ENCODE data around the gene CCZ1B. TPM values are rescaled to one million over a fixed set of nuclear protein-coding genes. Genes with fewer than 3 reads are reported as not detected.
"Not testable (repeated sequence)": the region's sequence is repeated elsewhere in the genome, so short reads cannot be mapped to it uniquely, and the experiment has no call there.

The CCZ1B gene
- total RNA-seq, 1 experiment from 2014 or later: 77.0 TPM

DNA sequence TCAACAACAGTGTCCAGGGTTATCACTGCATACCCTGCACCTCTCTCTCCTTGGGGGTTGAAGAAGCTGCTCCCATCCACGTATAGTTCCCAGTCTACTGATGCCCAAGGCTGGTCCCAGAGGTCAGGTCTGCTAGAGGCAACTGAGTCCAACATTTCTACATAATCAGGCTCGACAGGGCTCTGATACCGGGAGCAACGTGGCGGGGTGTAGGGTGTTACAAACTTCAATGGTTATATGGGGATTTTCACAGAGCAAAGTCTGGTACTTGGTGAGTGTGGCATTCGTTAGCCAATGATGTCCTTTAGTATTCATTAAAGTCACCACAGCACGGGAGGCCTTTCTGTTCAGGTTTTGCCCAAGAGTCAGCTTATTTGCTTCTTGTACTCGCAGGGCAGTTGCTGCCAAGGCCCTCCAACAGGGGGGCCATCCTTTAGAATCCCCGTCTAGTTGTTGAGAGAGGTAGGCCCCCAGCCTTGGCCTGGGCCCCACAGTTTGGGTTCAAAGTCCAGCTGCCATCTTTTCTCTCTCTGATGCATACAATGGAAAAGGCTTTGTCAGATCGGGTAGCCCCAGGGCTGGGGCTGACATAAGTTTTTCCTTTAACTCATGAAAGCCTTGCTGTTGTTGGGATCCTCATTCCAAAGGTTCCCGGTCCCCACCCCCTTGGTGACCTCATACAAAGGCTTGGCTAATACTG, 46.3 kb upstream of the CCZ1B start:
- H3T11ph ChIP-seq (ENCODE audit: low read length); H3K23me2 ChIP-seq (ENCODE audit: insufficient read length, low read depth, low read length, poor library complexity, severe bottlenecking); H4K20me1 ChIP-seq (ENCODE audit: control insufficient read depth, insufficient read depth, insufficient read length); H3K79me2 ChIP-seq (ENCODE audit: insufficient read depth, low read length); H3K9ac ChIP-seq (ENCODE audit: extremely low read depth, insufficient read length, low read length); H3K4me3 Mint-ChIP-seq; H3K27me3 ChIP-seq (ENCODE audit: insufficient read depth, low read length); H3K27me3 Mint-ChIP-seq (ENCODE audit: low read depth); H4K91ac ChIP-seq (ENCODE audit: insufficient read length, low read depth, low read length); H3K4me1 ChIP-seq (ENCODE audit: insufficient read depth, low read length); H3K9me3 Mint-ChIP-seq; H3K36me3 Mint-ChIP-seq (ENCODE audit: insufficient read depth in 1 of 3, low read depth in 3 of 3); H3K9me3 ChIP-seq (ENCODE audit: control insufficient read depth, low read depth, low read length); H2AFZ ChIP-seq (ENCODE audit: low read length); H4K5ac ChIP-seq (ENCODE audit: insufficient read length, low read depth, low read length); H2AK5ac ChIP-seq (ENCODE audit: insufficient read length, low read length); H3K27ac ChIP-seq (ENCODE audit: insufficient read length, low read depth, low read length); H4K8ac ChIP-seq (replicated peaks; ENCODE audit: insufficient read length, low read depth, low read length); H3K23ac ChIP-seq (ENCODE audit: insufficient read length, low read depth, low read length); H2BK15ac ChIP-seq (ENCODE audit: low read depth, low read length); H3K14ac ChIP-seq (ENCODE audit: insufficient read depth, low read length); H3K56ac ChIP-seq (ENCODE audit: insufficient read length, low read depth, low read length); H2BK120ac ChIP-seq (ENCODE audit: low read depth, low read length, poor library complexity, severe bottlenecking); H3K18ac ChIP-seq (ENCODE audit: insufficient read length, low read depth, low read length); H3K4me2 ChIP-seq (ENCODE audit: insufficient read depth, insufficient read length, low read length); H3K27ac Mint-ChIP-seq; H2BK12ac ChIP-seq (ENCODE audit: insufficient read length, low read depth, low read length); H3K4ac ChIP-seq (ENCODE audit: low read depth, low read length); H3K79me1 ChIP-seq (ENCODE audit: insufficient read depth, low read depth, low read length, poor library complexity, severe bottlenecking); DNase-seq; H2BK20ac ChIP-seq (ENCODE audit: low read depth, low read length, poor library complexity, severe bottlenecking); H2BK5ac ChIP-seq (ENCODE audit: insufficient read length, low read length): not testable (repeated sequence)
- WGBS (ENCODE audit: extremely low coverage, insufficient read length, low lambda C conversion rate): no CpG with 5 or more reads among the region's 11 CpGs
- H3K4me1 Mint-ChIP-seq: peaks cover 7 to 11% of the 10 kb centered on the region in 2 experiments; a peak in 2 of 4 replicates

DNA sequence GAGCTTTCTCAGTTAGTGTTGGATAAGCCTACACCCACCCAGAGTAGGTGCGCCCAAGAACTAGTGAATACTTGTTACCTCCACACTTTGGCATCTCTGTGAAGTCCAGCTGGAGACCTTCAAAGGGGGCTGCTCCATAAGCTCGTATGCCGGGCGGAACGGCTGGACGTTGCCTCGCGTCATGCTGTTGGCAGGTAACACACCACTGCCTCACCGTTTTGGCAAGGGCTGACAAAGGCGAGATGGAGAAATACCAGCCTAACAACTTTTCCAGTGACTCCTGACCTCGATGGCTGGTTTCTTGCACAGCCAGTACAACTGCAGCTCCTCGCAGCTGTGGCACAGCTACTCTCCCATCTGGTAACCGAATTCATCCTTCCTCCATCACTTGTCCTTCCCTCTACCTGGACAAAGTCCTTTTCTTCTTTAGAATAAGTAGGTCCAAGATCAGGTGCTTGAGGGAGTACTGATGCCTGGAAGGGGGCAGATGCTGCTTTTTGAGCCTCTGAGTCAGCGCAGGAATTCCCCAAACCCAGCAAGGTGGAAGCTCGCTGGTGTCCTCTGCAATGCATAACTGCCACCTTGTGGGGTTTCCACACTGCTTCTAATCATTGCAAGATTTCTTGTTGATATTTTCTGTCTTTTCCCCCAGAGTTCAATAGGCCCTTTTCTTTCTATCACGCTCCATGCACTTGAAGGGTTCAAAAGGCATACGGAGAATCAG, 45.5 kb upstream of the CCZ1B start:
- not testable (repeated sequence) for H3T11ph ChIP-seq (ENCODE audit: low read length); H2BK20ac ChIP-seq (ENCODE audit: low read depth, low read length, poor library complexity, severe bottlenecking); H3K9me3 ChIP-seq (ENCODE audit: control insufficient read depth, low read depth, low read length); H3K9me3 Mint-ChIP-seq; H2BK15ac ChIP-seq (ENCODE audit: low read depth, low read length); H2BK120ac ChIP-seq (ENCODE audit: low read depth, low read length, poor library complexity, severe bottlenecking); H3K79me2 ChIP-seq (ENCODE audit: insufficient read depth, low read length); H3K27me3 ChIP-seq (ENCODE audit: insufficient read depth, low read length); H3K4me1 ChIP-seq (ENCODE audit: insufficient read depth, low read length); H4K8ac ChIP-seq (replicated peaks; ENCODE audit: insufficient read length, low read depth, low read length); H2BK5ac ChIP-seq (ENCODE audit: insufficient read length, low read length); H2BK12ac ChIP-seq (ENCODE audit: insufficient read length, low read depth, low read length); H3K18ac ChIP-seq (ENCODE audit: insufficient read length, low read depth, low read length); H3K9ac ChIP-seq (ENCODE audit: extremely low read depth, insufficient read length, low read length); H4K5ac ChIP-seq (ENCODE audit: insufficient read length, low read depth, low read length); H3K23ac ChIP-seq (ENCODE audit: insufficient read length, low read depth, low read length); DNase-seq; H3K27ac ChIP-seq (ENCODE audit: insufficient read length, low read depth, low read length); H3K14ac ChIP-seq (ENCODE audit: insufficient read depth, low read length); H4K20me1 ChIP-seq (ENCODE audit: control insufficient read depth, insufficient read depth, insufficient read length); H3K4me2 ChIP-seq (ENCODE audit: insufficient read depth, insufficient read length, low read length); H2AK5ac ChIP-seq (ENCODE audit: insufficient read length, low read length); H2AFZ ChIP-seq (ENCODE audit: low read length); H3K56ac ChIP-seq (ENCODE audit: insufficient read length, low read depth, low read length); H3K4me3 Mint-ChIP-seq; H3K27me3 Mint-ChIP-seq (ENCODE audit: low read depth); H3K23me2 ChIP-seq (ENCODE audit: insufficient read length, low read depth, low read length, poor library complexity, severe bottlenecking); H3K4ac ChIP-seq (ENCODE audit: low read depth, low read length); H4K91ac ChIP-seq (ENCODE audit: insufficient read length, low read depth, low read length); H3K79me1 ChIP-seq (ENCODE audit: insufficient read depth, low read depth, low read length, poor library complexity, severe bottlenecking); H3K36me3 Mint-ChIP-seq (ENCODE audit: insufficient read depth in 1 of 3, low read depth in 3 of 3)
- Mint-ChIP-seq H3K4me1 (peaks cover 7 to 11% of the 10 kb centered on the region in 2 experiments; a peak in 2 of 4 replicates), H3K27ac (peak overlapping the region in 1 of 3 experiments; percentile 52; a peak in 1 of 7 replicates)
- no CpG with 5 or more reads among the region's 17 CpGs for WGBS (ENCODE audit: extremely low coverage, insufficient read length, low lambda C conversion rate)

All from H9 (cell line).